HUES64 (cell line): Measurements from ENCODE around the gene TMEFF2.

ENCODE experiments used
- H3K27ac ChIP-seq: 2 replicates; pipeline ENCODE4 v1.7.0; 2013; ENCODE audit warnings: low read depth, low read length, inconsistent platforms
- H3K27me3 ChIP-seq: 2 replicates; pipeline ENCODE4 v1.6.1; 2013; ENCODE audit warnings: mild to moderate bottlenecking, low read length; ENCODE audit not compliant: insufficient read depth
- H3K36me3 ChIP-seq: 2 replicates; pipeline ENCODE4 v1.6.1; 2013; ENCODE audit warnings: mild to moderate bottlenecking, low read length; ENCODE audit not compliant: insufficient read depth
- H3K4me1 ChIP-seq: 2 replicates; pipeline ENCODE4 v1.6.1; 2013; ENCODE audit warnings: mild to moderate bottlenecking, low read length, moderate library complexity; ENCODE audit not compliant: insufficient read depth
- H3K4me3 ChIP-seq: 2 replicates; pipeline ENCODE4 v1.5.1; 2013; ENCODE audit warnings: mild to moderate bottlenecking, low read length, moderate library complexity
- H3K9ac ChIP-seq: 2 replicates; pipeline ENCODE4 v1.6.1; 2013; ENCODE audit warnings: mild to moderate bottlenecking, low read depth, low read length
- H3K9me3 ChIP-seq: 2 replicates; pipeline ENCODE4 v1.6.1; 2013; ENCODE audit warnings: low read depth, low read length; ENCODE audit not compliant: insufficient read depth
- WGBS: fragments of 150-250, 120-280 bp; methylation state at CpG from one replicate; pipeline ENCODE4 v1.1.7; 2013; ENCODE audit warnings: missing lambda C conversion rate; 5-methylcytosine and 5-hydroxymethylcytosine counted together

Gene TMEFF2

GRCh38 chr2:192030856-192031255 is 163.9 kb downstream of the TMEFF2 start:
- Histone ChIP-seq H3K27ac (no peak overlapping the region), H3K9me3 (no peaks in the 10 kb centered on the region), H3K4me1 (peaks cover 14% of the 10 kb centered on the region), H3K4me3 (no peak overlapping the region), H3K9ac (no peak overlapping the region), H3K27me3 (no peaks in the 10 kb centered on the region), H3K36me3 (no peaks in the 10 kb centered on the region)
- 95% methylated on average over 3 of the region's 3 CpGs for WGBS

DNA sequence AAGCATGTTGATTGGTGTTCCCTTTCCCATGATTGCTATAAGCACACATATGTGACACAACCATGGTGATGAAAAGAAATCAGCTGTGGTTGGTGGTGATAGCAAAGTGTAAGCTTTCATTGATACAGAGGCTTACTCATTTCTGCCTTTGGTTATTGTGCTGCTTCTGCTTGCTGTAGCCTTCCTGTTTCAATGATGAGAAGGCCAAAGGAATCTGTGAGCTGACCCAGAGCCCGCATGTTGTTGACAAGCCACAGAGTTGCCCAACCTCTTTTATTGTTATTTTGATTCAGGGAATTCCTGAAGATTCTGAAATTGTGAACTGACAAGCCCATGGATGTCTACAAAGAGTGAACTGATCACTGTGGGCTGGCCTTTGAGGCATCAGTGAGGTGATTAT is 164.4 kb downstream of the TMEFF2 start:
- no peak overlapping the region for H3K27ac ChIP-seq
- no peaks in the 10 kb centered on the region for H3K27me3 ChIP-seq
- H3K9ac ChIP-seq = no peak overlapping the region
- H3K4me1 ChIP-seq = peaks cover 18% of the 10 kb centered on the region
- 69% methylated on average over 1 of the region's 1 CpG for WGBS
- no peak overlapping the region for H3K4me3 ChIP-seq
- no peaks in the 10 kb centered on the region for H3K9me3 ChIP-seq
- no peaks in the 10 kb centered on the region for H3K36me3 ChIP-seq

- Histone ChIP-seq H3K4me3 (no peak overlapping the region), H3K27ac (no peak overlapping the region), H3K4me1 (peaks cover 18% of the 10 kb centered on the region), H3K36me3 (no peaks in the 10 kb centered on the region), H3K9me3 (no peaks in the 10 kb centered on the region), H3K9ac (no peak overlapping the region), H3K27me3 (no peaks in the 10 kb centered on the region)
- WGBS = 88% methylated on average over 1 of the region's 2 CpGs
These were observed 165.6 kb downstream of the TMEFF2 start for GRCh38 chr2:192029089-192029488.

DNA sequence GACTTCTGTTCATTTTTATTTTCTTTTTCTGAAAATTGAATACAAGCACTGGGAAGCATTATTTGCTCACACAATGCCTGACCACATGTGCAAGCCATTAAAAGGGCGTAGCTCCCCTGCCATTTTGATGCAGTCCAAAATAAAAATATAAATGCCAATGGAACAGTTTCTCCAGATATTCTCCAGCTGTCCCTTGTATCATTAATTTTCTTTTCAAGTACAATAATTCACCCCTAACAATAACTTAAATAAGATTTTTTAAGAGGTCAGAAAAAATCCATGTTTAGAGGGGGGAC is 168.0 kb downstream of the TMEFF2 start:
- Histone ChIP-seq H3K9me3 (no peaks in the 10 kb centered on the region), H3K27ac (no peak overlapping the region), H3K36me3 (no peaks in the 10 kb centered on the region), H3K27me3 (no peaks in the 10 kb centered on the region), H3K4me3 (no peak overlapping the region), H3K9ac (no peak overlapping the region), H3K4me1 (peaks cover 18% of the 10 kb centered on the region)
- WGBS = 91% methylated on average over 1 of the region's 1 CpG

DNA sequence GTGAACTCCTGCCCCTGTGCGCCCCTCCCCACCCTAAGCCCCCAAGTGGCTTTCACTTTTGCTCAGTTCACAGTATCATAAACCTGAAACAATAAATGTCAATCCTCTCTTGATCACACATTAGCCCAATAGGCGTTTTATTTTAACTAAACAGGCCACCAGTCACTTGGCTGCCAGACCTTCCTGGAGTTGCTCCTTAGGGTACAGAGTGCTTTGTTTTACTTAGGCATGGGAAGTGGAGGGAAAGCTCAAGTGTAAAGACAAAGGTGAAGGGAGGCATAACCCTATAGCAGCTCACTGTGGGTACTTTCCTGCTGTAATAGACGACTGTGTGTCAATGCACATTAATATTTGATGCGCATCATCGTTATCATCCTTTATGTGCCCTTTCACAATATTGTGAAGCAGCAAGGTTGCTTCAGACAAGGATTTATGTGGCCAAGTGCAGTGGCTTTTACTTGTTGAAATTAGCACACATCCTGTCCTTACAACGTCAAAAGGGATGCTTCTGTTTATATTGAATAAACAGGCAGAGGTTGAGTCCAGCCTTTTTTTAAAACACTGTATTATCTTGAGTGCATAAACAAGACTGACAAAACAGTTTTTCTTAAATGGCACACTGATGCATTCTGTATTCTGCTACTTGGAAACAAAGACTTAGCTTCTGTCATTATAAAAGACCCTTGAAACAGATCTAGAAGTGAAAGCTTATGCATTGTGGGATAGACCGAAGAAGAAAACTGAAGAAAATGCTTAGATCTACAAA is 168.5 kb downstream of the TMEFF2 start:
- Histone ChIP-seq H3K9me3 (no peaks in the 10 kb centered on the region), H3K27ac (no peak overlapping the region), H3K4me1 (peaks cover 18% of the 10 kb centered on the region), H3K27me3 (no peaks in the 10 kb centered on the region), H3K36me3 (no peaks in the 10 kb centered on the region), H3K9ac (no peak overlapping the region; the same call in 1 of the 2 replicates), H3K4me3 (no peak overlapping the region)
- WGBS = 82% methylated on average over 7 of the region's 7 CpGs

DNA sequence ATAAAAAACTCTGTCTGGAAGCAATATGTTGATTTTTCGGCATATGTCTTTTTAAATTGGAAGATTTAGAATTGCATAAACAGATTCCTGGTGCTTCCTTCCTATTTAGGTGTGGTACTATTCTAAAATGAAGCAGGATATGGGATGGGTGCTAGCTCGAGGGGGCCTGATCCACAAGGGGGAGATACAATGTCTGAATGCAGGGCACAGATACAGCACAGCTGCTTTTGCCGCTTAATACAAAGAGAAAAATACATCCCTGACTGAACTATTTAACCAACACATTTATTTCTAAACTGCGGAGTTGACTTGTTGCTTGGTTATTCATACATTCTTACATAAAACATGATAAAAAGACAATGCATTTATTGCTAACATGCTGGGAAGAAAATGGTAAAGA is 169.1 kb downstream of the TMEFF2 start:
- Histone ChIP-seq H3K9ac (no peak overlapping the region), H3K9me3 (no peaks in the 10 kb centered on the region), H3K27me3 (no peaks in the 10 kb centered on the region), H3K27ac (no peak overlapping the region), H3K4me3 (no peak overlapping the region), H3K36me3 (no peaks in the 10 kb centered on the region), H3K4me1 (peaks cover 17% of the 10 kb centered on the region)
- WGBS = 88% methylated on average over 3 of the region's 4 CpGs

- 97% methylated on average over 2 of the region's 3 CpGs for WGBS
- no peak overlapping the region for H3K4me3 ChIP-seq
- H3K27me3 ChIP-seq = no peaks in the 10 kb centered on the region
- H3K9ac ChIP-seq = no peak overlapping the region
- peaks cover 25% of the 10 kb centered on the region for H3K4me1 ChIP-seq
- H3K9me3 ChIP-seq = no peaks in the 10 kb centered on the region
- no peak overlapping the region for H3K27ac ChIP-seq
- no peaks in the 10 kb centered on the region for H3K36me3 ChIP-seq
These were observed 171.7 kb downstream of the TMEFF2 start for GRCh38 chr2:192023006-192023405.

DNA sequence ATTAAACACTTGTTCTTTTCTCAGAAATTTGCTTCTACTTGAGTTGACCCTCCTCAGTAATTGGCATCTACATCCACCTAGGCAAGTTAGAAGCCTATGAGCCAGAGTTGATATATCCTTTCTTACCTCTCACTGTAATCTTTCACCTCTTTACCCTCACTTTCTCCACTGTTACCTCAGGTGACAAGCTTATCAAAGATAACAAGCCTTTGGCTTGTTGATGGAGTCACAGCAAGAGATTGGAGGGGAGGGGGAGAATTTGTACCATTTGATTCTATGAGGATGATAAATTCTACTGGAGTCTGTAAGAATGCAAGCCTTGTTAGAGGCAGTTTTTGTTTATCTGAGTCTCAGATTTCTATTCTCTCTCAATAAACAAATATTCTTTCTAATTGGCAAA is 176.9 kb downstream of the TMEFF2 start:
- Histone ChIP-seq H3K27me3 (no peaks in the 10 kb centered on the region), H3K27ac (no peak overlapping the region), H3K4me3 (no peak overlapping the region), H3K4me1 (peaks cover 19% of the 10 kb centered on the region), H3K9ac (no peak overlapping the region), H3K36me3 (no peaks in the 10 kb centered on the region), H3K9me3 (no peaks in the 10 kb centered on the region)

DNA sequence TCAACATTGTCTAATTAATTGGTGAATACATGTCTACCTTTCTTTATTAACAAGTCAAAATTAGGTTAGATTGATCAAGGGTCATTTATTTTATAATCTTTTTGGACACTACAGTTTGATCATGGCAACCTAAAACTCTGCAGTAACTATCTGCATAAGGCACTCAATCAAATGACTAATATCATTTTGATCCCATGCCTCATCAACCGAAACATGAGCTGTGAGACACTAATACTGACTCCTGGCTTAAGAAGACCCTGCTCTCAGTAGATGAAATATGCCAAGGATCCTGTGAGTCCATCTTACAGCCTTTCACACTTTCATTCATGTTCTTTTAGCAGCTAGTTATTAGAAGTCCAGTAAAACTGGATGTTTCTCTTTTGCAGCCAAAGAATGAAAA is 178.5 kb downstream of the TMEFF2 start:
- Histone ChIP-seq H3K36me3 (no peaks in the 10 kb centered on the region), H3K27ac (no peak overlapping the region), H3K27me3 (no peaks in the 10 kb centered on the region), H3K9ac (no peak overlapping the region), H3K9me3 (no peaks in the 10 kb centered on the region), H3K4me3 (no peak overlapping the region), H3K4me1 (peaks cover 19% of the 10 kb centered on the region)
- WGBS = 93% methylated on average over 1 of the region's 1 CpG

GRCh38 chr2:192013211-192013610 is 181.5 kb downstream of the TMEFF2 start:
- H3K9ac ChIP-seq = no peak overlapping the region
- WGBS = 95% methylated on average over 6 of the region's 6 CpGs
- H3K27ac ChIP-seq = no peak overlapping the region
- H3K9me3 ChIP-seq = no peaks in the 10 kb centered on the region
- H3K36me3 ChIP-seq = no peaks in the 10 kb centered on the region
- no peak overlapping the region for H3K4me3 ChIP-seq
- H3K27me3 ChIP-seq = no peaks in the 10 kb centered on the region
- H3K4me1 ChIP-seq = peaks cover 6% of the 10 kb centered on the region

DNA sequence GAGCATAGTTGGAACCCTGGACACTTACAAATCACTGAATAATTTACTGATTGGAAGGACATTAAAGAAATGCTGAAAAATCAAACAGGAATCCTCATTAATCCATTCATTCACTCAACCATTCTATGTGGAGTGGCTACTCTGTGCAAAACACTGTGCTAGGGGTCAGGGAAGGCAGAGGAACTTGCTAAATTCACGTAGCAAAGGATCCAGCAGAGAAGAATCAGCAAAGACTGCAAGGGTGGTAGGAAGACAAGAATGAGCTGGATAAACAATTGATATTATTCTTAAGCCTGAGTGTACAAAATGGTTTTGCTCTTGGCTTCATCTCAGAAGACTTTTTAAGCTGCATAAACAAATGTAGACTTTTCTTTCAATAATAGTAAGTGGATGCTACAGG is 183.5 kb downstream of the TMEFF2 start:
- Histone ChIP-seq H3K36me3 (no peaks in the 10 kb centered on the region), H3K4me1 (peaks cover 4% of the 10 kb centered on the region; the same call in 1 of the 2 replicates), H3K27me3 (no peaks in the 10 kb centered on the region), H3K4me3 (no peak overlapping the region), H3K9me3 (no peaks in the 10 kb centered on the region), H3K9ac (no peak overlapping the region), H3K27ac (no peak overlapping the region)
- 82% methylated on average over 1 of the region's 1 CpG for WGBS

DNA sequence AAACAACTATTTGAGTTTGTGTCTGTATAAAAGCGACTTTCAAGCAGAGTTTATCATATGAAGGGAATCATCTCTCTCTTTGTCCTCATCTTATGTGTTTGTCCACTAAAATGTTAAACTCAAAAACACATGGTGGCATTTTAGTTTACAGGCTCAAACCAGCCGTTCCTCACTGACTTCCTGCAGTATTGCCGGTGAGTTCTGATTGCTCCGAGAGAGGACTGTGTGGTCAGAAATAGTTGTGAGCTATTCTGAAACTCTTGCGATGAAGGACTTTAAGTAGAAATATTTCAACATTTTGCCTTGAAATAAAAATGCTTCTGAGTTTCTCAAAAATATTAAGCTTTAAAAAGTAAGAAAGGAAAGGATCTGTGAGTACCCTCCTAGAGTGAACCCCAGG is 184.7 kb downstream of the TMEFF2 start:
- H3K9ac ChIP-seq = no peak overlapping the region
- H3K36me3 ChIP-seq = no peaks in the 10 kb centered on the region
- H3K27ac ChIP-seq = no peak overlapping the region
- H3K9me3 ChIP-seq = no peaks in the 10 kb centered on the region
- no peaks in the 10 kb centered on the region for H3K27me3 ChIP-seq
- 92% methylated on average over 5 of the region's 5 CpGs for WGBS
- peaks cover 7% of the 10 kb centered on the region; the same call in 1 of the 2 replicates for H3K4me1 ChIP-seq
- no peak overlapping the region for H3K4me3 ChIP-seq
